GM19193 (cell line): ENCODE measurements around the gene C16orf92.

Experiments
- POLR2A ChIP-seq: IDR thresholded peaks from 4 replicates; pipeline ENCODE4 v1.6.1; 2011; ENCODE audit not compliant: insufficient read depth, insufficient read length; ENCODE audit errors: extremely low read depth

Gene C16orf92

DNA sequence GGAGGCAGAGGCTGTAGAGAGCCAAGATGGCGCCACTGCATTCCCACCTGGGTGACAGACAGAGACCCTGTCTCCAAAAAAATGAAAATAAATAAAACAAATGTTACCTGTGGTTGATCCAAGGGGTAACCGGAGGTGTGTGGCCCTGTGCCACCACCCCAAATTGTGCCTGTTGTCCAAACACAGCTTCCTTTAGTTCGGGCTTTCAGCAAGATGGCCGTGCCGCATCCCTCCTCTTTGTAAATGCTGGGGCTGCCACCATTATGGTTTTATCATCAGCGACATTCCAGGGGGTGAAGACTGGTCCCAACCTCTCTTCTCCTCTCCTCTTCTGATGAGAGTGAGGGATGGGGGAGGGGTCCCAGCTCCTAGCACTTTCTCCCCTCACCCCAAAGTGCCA lies at the start of gene C16orf92:
Gene C16orf92 (plus strand): TSS at position 312 of the 400 bp plus-strand sequence. CDS start 143 bp downstream, outside the sequence.
- no peak for TF ChIP-seq POLR2A

DNA sequence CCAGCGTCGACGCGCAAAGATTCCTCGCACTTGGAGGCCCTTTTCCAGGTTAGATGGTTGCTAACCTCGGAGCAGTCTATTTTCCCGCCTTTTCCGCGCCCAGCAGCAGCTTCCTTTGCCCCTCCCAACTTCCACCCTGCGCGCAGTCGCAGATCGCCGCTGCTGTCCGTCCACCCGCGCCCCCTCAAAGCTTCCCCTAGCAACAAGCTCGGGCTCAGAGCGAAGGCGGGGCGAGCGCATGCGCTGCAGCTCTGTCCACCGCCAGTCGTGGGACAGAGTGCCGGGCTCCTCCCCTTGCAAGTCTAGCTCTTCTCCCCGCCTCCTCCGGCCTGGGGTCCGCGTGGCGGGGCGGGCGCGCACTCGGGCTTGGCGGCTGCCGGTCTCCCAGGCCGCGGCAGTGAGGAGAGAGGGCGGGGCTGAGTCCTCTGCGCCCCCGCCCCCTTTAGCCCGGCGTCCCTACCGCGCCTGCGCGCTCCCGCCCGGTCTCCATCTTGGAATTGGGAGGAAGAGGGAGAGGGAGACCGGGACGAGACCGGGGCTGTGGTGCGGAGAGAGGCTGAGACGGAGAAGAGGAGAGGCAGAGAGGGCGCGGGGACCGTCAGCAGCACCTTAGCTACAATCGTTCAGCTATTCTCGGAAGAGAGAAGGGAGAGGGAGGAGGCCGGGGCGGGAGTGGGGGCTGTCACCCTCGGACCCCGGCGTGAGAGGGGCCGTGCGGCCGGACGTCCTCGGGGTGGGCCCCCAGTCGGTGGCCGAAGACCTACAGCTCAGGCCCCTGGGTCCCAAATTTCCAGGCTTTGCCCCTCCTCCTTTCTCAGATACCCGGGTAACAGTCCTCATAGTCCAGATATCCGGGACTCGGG lies 49.4 kb upstream of the C16orf92 start, which contains the start of gene TAOK2:
Gene TAOK2 (plus strand): TSS at position 485 of the 863 bp plus-strand sequence. CDS start 3,905 bp downstream, outside the sequence.
- peak; percentile 85 for TF ChIP-seq POLR2A

GRCh38 chr16:29974291-29975133 lies 48.5 kb upstream of the C16orf92 start:
- no peak for TF ChIP-seq POLR2A

DNA sequence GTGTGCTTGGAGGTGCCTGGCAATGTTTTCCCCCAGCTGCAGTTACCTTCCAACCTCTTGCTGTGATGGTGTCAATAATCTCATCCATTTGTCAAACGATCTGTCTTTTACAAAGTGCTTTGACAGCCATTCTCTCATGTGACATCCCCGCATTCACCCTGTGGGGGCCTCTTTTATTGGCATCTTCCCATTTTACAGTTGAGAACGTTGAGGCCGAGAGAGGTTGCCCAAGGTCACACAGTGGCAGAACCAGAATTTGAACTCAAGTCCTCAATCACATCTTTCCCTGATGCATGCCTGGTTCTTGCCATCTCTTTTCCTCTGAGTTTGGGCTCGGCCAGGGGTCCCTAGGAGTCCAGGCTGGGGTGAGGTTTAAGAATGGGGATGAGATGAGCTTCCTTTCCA lies 47.9 kb upstream of the C16orf92 start:
- no peak for TF ChIP-seq POLR2A

- TF ChIP-seq POLR2A, result no peak
Observed at GRCh38 chr16:29975811-29976511, 47.0 kb upstream of the C16orf92 start.

GRCh38 chr16:29977063-29977825 lies 45.8 kb upstream of the C16orf92 start:
- no peak for TF ChIP-seq POLR2A

GRCh38 chr16:29978081-29978480 lies 44.9 kb upstream of the C16orf92 start:
- TF ChIP-seq POLR2A, result no peak

- no peak for TF ChIP-seq POLR2A
Observed at GRCh38 chr16:29978564-29979270, 44.3 kb upstream of the C16orf92 start.

- TF ChIP-seq POLR2A, result no peak
Observed at GRCh38 chr16:29982560-29983419, 40.2 kb upstream of the C16orf92 start.

- no peak for TF ChIP-seq POLR2A
Observed at GRCh38 chr16:29983420-29984136, 39.4 kb upstream of the C16orf92 start.

DNA sequence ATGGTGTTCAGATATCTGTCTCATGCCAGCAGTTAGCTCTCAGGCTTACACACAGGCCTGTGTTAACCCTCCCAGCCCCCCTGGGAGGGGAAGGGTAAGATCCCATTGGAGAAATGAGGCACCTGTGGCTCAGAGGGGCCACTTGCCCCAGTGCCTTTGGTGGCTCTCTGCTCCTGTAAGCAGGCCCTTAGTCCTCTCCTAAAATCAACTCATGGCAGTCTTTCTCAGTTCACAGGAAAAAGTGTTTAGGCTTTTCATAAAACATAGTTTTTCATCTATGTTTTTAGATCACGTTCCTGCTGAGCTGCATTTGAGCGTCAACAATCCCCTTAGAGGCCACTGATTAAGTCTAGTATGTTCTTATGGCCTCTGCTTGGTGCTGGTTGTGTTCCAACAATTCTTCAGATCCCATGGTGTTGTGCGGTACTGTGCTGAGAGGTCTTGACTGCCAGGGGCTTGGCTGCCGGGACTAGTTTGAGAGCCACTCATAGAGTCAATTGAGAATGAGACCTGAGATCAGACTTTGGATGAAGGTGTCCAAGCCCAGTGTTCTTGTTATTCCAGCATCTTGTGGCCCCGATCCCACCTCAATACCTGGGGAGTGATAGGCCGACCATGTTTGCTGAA lies 38.7 kb upstream of the C16orf92 start:
- TF ChIP-seq POLR2A, result no peak

- no peak for TF ChIP-seq POLR2A
Observed at GRCh38 chr16:29984764-29985147, 38.2 kb upstream of the C16orf92 start.
